GM19372 (cell line): ENCODE data around the gene MDGA2.
"Not testable (repeated sequence)": the region's sequence is repeated elsewhere in the genome, so short reads cannot be mapped to it uniquely, and the experiment has no call there.

Experiments used
- ATAC-seq: cut with Tn5 transposase; IDR thresholded peaks from one replicate; pipeline ENCODE4 v1.9.1; 2021; ENCODE audit warnings: mild to moderate bottlenecking, low read depth, moderate library complexity; ENCODE audit not compliant: unreplicated experiment

The MDGA2 gene

DNA sequence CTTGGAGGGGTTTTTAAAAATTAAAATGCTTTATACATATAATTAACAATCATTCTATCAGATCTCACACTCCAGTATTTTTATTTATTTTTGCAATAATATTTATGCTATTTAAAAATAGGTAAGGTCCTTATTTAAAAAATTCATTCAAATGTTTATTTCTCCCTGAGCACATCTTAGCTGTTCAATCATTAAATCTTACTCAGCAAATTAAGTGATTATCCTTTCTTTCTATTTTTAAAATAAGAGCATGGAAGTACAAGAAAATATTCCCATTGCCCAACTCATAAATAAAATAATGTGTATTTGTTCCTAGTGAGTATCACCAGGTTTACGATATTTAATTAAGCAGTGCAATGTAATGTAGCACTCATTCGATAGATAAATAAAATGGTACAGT is 666.7 kb downstream of the MDGA2 start:
- no peak for ATAC-seq

DNA sequence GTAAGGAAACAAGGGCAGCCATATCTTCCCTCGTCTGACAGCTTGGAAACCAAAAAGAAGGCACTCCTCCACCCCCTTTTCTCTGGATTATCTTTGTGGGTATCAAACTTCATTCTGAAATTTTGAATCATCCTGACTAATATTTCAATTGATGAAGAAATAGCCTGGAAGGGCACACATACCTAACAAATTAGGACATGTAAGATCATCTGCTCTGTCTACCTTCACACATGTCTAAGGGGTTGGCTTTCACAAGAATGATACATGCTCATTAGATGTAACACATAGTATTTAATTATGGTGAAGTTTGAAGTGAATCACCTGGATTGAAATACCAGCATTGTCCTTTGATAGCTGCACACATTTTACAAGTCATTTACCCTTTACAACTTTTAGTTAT is 675.7 kb downstream of the MDGA2 start:
- no peak for ATAC-seq

DNA sequence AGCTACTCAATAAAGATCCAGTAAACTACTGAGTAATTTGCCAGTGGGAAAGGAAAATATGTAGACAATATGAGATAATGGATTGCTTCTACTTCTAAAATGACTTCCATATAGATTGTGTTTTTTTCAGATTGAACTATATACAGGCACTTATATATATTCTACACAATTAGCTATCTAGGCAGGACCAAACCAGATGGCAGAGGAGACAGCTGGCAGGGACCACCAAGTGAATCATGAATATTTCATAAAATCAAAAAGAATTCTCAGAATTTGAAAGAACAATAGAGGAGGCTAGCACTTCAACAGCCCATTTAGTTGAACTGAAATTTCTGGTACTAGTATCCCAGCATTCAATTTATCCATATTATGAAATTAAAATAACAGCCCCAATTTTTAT is 685.8 kb downstream of the MDGA2 start:
- no peak for ATAC-seq

DNA sequence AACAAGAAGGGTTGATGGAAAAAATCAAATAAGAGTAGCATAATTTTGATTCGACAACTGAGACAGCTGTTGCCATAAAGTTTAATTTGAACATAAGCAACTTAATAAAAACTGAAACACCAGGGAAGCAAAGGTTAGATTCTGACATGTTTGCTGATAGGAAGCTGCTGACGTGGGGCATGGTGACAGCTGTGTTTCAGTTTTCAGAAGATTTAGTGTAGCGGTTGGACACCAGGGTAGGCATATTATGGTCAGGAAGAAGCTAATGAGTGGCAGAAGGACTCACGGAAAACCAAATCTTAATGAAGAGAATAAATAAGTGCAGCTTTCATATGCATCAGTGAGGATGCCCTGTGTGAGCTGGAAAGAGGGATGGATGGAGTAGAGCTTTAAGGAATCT is 687.1 kb downstream of the MDGA2 start:
- no peak for ATAC-seq

DNA sequence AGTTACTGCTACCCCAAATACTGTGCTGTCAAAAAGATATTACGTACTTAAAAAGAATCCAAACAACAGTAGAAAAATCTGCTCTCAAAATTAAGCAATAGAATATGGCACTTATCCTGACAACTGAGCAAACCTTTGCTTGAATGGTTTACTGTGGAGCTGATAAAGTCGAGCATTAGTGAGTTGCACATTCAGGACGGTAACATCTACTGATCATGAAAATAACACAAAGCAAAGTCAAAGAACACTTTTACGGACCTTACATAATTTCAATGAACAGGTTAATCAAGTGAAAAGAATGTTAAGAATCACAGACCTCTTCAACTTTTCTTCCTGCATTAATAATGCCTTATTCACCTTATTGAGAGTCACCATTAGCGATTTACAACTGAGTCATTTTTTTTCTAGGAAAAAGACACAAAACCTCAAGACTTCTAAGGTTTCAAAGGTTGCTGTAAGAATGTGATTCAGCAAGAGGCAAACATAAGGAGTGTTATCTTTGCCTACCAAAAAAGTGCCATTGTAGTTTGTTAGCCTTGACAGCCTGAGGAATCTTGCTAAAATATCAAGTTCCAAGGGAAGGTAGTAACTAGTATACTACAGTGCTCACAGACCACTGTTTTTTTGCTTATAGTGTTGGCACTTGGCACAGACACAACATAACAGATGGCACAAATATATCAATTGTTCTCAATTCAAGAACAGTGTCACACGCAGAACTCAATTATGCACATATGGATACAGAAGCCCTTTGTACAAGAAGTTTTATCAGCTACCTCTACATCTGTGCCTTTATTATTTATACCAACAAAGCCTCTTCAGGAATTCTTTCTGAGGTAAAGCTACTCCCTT is 689.6 kb downstream of the MDGA2 start:
- ATAC-seq, result no peak

DNA sequence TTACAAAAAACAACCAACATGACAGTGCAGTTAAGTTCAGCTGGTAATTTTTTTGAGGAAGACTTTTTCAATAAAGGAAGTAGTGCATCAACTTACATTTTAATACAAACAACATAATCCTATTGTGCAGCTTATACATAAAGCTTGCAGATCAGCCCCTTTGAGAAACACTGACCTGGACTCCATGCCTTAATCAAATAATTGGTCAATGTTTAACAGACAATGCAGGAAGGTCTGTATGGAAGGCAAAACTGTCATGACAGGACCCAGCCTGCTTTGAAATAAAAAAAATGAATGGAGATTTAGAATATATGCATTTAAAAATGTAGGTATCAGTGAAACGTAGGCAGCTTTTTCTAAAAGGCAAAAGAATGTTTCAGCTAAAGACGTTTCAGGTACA is 702.1 kb downstream of the MDGA2 start:
- ATAC-seq, result no peak

DNA sequence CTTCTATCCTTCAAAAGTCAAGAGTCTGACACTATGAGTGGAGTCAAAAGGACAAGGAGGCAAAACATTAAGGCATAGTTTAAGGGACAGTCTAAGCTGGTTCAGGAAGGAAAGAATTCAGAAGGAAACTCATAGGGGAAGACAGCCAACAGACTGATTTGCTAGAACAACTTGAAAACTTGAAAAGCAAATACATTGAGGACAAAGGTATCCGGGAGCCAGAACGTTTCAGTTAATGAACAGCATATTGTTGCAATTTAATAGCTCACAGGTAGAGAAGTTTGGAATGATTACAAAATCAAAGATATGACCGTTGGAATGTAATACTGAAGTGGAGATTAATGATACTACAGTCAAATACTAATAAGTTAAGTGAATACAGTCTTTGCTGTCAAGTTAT is 711.0 kb downstream of the MDGA2 start:
- no peak for ATAC-seq

DNA sequence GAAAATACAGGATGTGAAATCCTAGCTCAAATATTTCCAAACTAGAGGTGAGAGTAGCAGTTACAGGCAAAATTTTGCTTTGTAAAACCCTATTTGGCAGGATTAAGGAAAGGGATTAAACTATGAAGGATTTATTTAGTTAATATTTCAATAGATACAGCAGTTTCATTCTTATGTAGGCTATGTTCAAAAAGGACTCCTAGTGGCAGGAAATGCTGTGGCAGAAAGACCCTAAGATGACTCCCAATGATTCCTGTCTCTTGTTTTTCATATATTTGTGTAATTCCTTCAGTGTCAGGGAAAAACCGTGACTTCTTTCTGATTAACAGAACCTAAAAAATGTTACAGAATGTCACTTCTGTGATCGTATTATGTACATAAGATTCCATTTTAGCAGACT is 724.3 kb downstream of the MDGA2 start:
- no peak for ATAC-seq

DNA sequence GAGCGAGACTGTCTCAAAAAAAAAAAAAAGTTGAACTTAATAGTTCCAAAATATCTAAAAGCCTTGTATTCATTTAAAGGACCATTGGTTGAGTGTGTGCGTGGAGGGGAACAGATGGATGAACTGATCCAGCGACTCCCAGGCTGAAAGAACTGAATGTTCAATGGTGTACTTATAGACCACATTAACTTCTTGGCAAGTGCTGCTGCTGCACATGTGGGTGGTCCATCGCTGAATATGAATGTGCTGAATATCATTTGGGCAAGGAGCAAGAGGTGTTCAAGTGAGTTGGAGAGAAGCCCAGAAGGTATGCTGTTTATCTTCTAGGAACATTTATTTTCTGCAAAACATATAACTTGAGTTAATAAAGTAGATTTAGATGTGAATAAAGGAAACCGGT is 734.8 kb downstream of the MDGA2 start:
- no peak for ATAC-seq

DNA sequence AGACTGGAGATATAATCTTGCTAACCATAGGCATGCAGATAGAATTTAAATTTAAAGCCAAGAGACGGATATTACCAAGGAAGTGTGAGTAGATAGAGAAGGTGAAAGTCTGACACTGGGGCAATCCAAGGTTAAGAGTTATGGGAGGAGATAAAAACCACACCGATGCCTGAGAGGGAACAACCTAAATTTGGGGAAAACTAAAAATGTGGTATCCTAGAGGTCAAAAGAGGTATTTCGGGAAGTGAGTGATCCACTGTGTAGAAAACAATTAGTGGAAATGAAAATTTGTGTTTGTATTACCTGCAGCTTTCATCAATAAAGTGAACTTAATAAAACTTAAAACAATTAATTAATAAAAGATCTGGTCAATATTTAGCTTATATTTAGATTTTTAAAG is 754.9 kb downstream of the MDGA2 start:
- no peak for ATAC-seq

DNA sequence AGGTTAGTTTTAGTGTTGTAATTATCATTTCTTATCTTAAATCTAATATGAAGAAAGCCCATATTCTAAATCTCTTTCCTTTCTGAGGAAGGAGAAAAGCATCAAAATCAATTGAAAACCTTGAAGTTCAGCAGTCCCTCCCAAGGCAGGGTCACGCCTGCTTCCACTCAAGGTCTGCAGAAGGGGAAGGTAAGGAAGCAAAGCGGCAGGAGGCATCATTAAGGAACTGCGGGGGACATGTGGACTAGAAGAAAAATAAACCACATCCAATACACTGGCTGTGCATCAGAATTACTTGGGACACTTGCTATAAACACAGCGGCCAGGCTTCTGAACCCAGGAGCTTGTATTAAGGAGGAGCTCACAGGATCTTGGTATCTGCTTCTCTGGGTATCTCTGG is 759.9 kb downstream of the MDGA2 start:
- ATAC-seq, result not testable (repeated sequence)

DNA sequence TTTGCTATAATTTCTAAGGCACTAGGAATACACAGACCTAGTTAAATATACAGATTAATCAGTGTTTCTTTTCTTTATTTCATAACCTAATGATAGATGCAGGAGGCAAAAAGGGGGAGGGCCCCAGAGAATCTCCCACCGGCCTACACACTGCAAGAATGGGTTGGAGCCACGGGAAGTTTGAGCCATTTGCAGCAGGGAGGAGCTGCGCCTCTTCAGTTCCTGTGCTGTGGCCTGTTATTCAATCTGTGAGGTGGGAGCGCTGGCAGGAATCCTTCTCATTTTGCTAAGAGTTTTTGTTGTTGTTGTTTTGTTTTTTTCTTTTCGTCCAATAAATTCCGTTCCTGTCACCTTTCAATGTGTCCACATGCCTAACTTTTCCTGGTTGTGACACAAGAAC is 772.6 kb downstream of the MDGA2 start:
- ATAC-seq, result no peak

DNA sequence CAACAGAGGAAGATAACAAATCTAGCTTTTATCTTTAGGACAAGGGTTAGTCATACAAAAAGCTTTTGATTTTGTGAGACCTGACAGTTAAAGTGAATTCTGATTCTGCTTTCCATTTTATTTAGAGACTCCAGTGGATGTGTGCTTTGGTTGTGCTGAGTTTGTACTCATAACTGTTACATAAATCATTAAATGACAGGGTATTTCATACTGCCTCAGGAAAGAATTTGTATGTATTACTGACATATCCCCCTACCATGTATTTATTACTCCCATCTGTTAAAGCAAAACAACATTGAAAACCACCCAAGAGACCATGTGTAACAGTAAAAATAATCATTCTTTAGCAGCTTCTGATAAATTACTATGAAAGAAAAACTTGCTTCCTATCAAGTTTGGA is 780.9 kb downstream of the MDGA2 start:
- ATAC-seq, result no peak

DNA sequence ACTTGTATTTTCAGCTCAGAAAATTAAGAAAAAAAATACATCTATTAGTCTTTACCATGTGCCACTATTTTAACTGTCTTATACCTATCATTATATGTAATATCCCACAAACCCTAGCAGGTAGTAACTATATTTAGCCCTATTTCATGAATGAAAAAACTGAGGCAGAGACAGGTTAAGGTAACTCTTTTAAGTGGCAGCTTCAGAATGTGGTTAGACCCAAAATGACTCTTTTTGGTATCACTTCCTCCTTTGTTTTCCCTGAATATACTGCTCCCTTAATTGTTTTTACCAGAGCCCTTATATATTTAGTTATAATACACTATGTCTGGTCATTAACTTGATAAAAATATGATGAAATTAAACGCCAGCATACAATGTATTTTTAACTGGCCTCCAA is 788.3 kb downstream of the MDGA2 start:
- no peak for ATAC-seq

DNA sequence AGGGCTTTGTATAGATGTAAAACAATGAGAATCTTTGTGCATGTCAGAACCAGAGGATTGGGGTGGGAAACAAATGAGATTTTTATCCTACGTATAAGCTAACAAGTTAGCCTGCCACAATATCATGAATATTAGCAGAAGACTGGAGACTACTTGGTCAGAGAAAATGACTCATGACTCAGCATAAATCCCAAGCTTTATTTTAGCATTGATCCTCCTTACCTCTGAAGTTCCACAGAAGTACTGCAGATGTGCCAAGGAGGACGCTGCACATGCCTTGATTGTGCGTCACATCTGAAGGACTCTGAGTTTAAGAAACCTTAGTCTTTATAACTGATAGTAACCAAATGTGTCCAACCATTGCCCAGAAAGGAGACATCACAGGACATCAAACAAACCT is 789.8 kb downstream of the MDGA2 start:
- ATAC-seq, result no peak

DNA sequence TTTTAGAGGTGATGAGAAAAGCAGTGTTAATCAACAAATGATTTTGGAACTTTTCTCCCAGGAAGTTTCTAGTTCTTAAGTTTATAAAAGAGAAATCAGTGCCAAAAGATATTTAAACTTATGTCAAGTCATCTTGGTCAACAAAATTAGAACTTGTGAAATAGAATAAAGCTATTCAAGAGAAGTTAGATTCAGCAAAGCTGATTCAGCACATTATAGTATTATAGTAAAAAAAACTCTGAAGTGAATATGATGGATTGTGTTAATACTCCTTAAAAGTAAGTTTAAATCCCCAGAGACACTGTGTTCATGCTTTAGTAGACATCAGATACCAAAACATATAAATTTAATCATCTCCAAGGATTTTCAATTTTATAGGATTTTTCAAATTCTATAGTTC is 813.7 kb downstream of the MDGA2 start:
- no peak for ATAC-seq

DNA sequence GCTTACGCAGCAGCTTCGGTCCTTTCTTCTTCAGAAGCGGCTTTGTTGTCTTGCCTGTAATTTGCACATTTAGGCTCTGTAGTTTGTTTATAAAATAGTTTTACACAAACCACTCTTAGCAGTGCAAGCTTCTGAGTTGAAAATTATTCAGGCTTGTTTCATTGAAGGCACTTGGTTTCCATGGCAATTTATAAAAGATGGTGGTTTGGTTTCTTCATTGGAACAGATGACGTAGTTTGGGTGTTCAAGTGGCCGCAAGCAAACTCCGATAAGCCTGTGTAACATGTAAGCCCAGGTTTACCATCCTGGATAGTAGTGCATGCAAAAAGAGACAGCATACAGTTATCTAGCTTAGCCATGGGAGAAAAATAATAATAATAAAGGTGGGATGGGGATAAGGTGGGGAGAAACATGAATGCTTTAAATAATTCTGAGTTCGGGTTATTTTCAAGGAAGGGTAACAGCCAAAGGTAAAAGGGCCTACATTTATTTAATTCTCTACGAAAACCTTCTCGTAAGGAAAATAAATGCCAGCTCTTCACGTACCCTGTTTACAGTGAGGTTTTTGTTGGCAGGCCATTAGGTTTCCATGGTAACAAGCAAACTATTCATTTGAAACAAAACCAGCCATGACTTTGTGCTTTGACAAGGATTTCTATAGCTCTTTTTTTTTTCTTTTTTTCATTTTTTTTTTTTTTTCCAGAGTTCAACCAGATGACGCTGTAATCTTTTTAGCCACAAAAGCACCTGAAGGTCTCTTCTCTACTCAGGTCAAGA is 834.3 kb downstream of the MDGA2 start:
- ATAC-seq, result no peak

DNA sequence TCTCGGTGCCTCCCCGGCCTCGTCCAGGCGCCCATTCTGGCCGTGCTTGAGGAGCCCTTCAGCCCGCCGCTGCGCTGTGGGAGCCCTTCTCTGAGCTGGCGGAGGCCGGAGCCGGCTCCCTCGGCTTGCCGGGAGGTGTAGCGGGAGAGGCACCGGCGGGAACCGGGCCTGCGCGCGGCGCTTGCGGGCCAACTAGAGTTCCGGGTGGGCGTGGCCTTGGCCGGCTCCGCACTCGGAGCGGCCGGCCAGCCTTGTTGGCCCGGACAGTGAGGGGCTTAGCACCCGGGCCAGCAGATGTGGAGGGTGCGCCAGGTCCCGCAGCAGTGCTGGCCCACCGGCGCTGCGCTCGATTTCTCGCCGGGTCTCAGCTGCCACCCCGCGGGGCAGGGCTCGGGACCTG is 855.1 kb downstream of the MDGA2 start:
- ATAC-seq, result no peak

DNA sequence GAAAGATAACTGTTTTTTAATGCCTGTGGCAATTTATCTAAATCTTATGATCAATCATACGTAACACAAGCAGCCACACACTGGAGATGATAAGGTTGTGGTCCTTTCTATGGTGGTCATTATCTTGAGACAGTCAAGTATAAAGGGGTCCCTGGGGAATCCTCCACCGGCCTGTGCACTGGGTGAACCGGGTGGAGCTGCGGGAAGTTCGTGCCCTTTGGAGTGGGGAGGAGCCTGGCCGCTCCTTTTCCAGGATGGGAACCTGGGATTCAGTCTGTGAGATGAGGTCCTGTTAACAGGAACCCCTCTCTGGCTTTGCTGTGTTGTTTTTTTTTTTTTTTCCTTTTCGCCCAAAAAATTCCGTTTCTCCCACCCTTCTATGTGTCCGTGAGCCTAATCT is 856.3 kb downstream of the MDGA2 start:
- no peak for ATAC-seq

DNA sequence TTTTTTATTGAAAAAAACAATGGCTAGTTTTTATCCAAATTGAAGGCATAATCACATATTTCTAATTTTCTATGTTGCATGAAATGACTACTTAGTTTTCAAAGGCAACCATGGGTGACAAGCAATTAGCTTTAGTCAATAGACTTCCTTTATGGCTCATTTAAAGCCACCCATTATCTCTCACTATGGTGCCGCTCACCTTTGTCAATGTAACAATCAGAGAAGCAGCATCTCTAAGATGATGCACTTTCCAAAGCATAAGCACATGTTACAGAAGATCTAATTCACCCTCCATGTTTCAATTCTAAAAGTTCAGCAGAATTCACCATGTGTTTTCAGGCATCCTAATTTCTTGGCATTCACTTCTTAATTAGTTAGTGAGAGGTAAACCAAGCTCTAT is 857.3 kb downstream of the MDGA2 start:
- no peak for ATAC-seq

DNA sequence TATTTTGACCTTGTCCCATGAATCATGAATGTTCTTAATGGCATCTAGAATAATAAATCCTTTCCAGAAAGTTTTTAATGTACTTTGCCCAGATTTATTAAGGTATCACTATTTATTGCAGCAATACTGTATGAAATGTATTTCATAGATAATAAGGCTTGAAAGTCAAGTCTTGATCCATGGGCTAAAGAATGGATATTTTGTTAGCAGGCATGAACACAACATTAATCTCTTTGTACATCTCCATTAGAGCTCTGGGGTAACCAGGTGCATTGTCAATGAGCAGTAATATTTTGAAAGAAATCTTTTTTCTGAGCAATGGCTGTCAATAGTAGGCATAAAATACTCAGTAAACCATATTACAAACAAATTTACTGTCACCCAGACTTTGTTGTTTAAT is 882.3 kb downstream of the MDGA2 start:
- ATAC-seq, result no peak
